ENCODE data around the gene SLC35G6. TPM values are rescaled to one million over a fixed set of nuclear protein-coding genes. Genes with fewer than 3 reads are reported as not detected.

Gene SLC35G6
- total RNA-seq, 6 experiments from 2014 or later, result not detected

- H3K27ac Mint-ChIP-seq, result no peak overlapping the region
- H3K4me3 Mint-ChIP-seq, result no peak overlapping the region
- TF ChIP-seq CTCF (IDR thresholded peaks at IDR 0.05), result peak; percentile 1; the same call in 1 of the 2 replicates
- no peaks in the 10 kb centered on the region for H3K9me3 Mint-ChIP-seq
- peaks cover 30% of the 10 kb centered on the region for H3K27me3 Mint-ChIP-seq (ENCODE audit: insufficient read depth)
- H3K36me3 Mint-ChIP-seq (ENCODE audit: low read depth), result no peaks in the 10 kb centered on the region; the same call in 1 of the 2 replicates
- peaks cover 47% of the 10 kb centered on the region for H3K4me1 Mint-ChIP-seq (ENCODE audit: low read depth)
- DNase-seq, result no peak
Measured at GRCh38 chr17:7441266-7441665, 40.0 kb upstream of the SLC35G6 start.

GRCh38 chr17:7442142-7442541 is 39.1 kb upstream of the SLC35G6 start:
- TF ChIP-seq CTCF (IDR thresholded peaks at IDR 0.05), result no peak
- Mint-ChIP-seq H3K4me1 (ENCODE audit: low read depth) (peaks cover 38% of the 10 kb centered on the region), H3K4me3 (no peak overlapping the region), H3K9me3 (no peaks in the 10 kb centered on the region), H3K27me3 (ENCODE audit: insufficient read depth) (peaks cover 36% of the 10 kb centered on the region), H3K27ac (no peak overlapping the region), H3K36me3 (ENCODE audit: low read depth) (no peaks in the 10 kb centered on the region; the same call in 1 of the 2 replicates)
- DNase-seq, result no peak

- Mint-ChIP-seq H3K9me3 (no peaks in the 10 kb centered on the region; the same call in 1 of the 2 replicates), H3K4me3 (no peak overlapping the region), H3K27ac (no peak overlapping the region), H3K4me1 (ENCODE audit: low read depth) (peaks cover 32% of the 10 kb centered on the region), H3K36me3 (ENCODE audit: low read depth) (no peaks in the 10 kb centered on the region), H3K27me3 (ENCODE audit: insufficient read depth) (peaks cover 28% of the 10 kb centered on the region)
- no peak for TF ChIP-seq CTCF (IDR thresholded peaks at IDR 0.05)
- no peak for DNase-seq
Measured at GRCh38 chr17:7443499-7444485, 37.5 kb upstream of the SLC35G6 start.

GRCh38 chr17:7444682-7445618 is 36.3 kb upstream of the SLC35G6 start, which contains the start of gene CHRNB1:
Gene CHRNB1 (plus strand): TSS chr17:7445061. CDS start chr17:7445128, 67 bp downstream.
- DNase-seq, result no peak
- H3K27me3 Mint-ChIP-seq (ENCODE audit: insufficient read depth), result peaks cover 22% of the 10 kb centered on the region
- H3K4me3 Mint-ChIP-seq, result peak within 1 kb of the TSS; percentile 50
- TF ChIP-seq CTCF (IDR thresholded peaks at IDR 0.05), result no peak
- peaks cover 32% of the 10 kb centered on the region for H3K4me1 Mint-ChIP-seq (ENCODE audit: low read depth)
- no peaks in the 10 kb centered on the region; the same call in 1 of the 2 replicates for H3K9me3 Mint-ChIP-seq
- no peaks in the 10 kb centered on the region for H3K36me3 Mint-ChIP-seq (ENCODE audit: low read depth)
- H3K27ac Mint-ChIP-seq, result no peak within 1 kb of the TSS

GRCh38 chr17:7445619-7445968 is 35.7 kb upstream of the SLC35G6 start:
- Mint-ChIP-seq H3K36me3 (ENCODE audit: low read depth) (no peaks in the 10 kb centered on the region), H3K27ac (no peak overlapping the region), H3K9me3 (no peaks in the 10 kb centered on the region; the same call in 1 of the 2 replicates), H3K4me3 (peak overlapping the region; percentile 50), H3K4me1 (ENCODE audit: low read depth) (peaks cover 31% of the 10 kb centered on the region), H3K27me3 (ENCODE audit: insufficient read depth) (peaks cover 22% of the 10 kb centered on the region)
- TF ChIP-seq CTCF (IDR thresholded peaks at IDR 0.05), result no peak
- DNase-seq, result no peak
